ENCODE measurements around the gene B3GALNT1. TPM values are rescaled to one million over a fixed set of nuclear protein-coding genes. Genes with fewer than 3 reads are reported as not detected.

B3GALNT1 gene, protein sequence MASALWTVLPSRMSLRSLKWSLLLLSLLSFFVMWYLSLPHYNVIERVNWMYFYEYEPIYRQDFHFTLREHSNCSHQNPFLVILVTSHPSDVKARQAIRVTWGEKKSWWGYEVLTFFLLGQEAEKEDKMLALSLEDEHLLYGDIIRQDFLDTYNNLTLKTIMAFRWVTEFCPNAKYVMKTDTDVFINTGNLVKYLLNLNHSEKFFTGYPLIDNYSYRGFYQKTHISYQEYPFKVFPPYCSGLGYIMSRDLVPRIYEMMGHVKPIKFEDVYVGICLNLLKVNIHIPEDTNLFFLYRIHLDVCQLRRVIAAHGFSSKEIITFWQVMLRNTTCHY
- 1 to 10 TPM; 5.9 to 6.5 TPM for total RNA-seq

GRCh38 chr3:161104561-161105551, at the start of gene B3GALNT1:
B3GALNT1 (minus strand) TSS chr3:161105349; CDS start chr3:161086754, 18,595 bp downstream.

Other genes starting within 250 kb of the B3GALNT1 start
- 10 to 100 TPM; 39.9 to 45.2 TPM for gene NMD3, start 116.0 kb upstream of the B3GALNT1 start, total RNA-seq

Data from activated naive CD4-positive, alpha-beta T cell treated with anti-CD3 and anti-CD28 coated beads, Interleukin-2, amount 10 ng/mL, durations not matched to agents 5 hours and 36 hours (primary cell).